ENCODE results near the gene ERBB2.
A peak's percentile ranks its signal among the peaks of the same experiment; 100 is the strongest.
"Not testable (repeated sequence)": the region's sequence is repeated elsewhere in the genome, so short reads cannot be mapped to it uniquely, and the experiment has no call there.

ERBB2 gene

DNA sequence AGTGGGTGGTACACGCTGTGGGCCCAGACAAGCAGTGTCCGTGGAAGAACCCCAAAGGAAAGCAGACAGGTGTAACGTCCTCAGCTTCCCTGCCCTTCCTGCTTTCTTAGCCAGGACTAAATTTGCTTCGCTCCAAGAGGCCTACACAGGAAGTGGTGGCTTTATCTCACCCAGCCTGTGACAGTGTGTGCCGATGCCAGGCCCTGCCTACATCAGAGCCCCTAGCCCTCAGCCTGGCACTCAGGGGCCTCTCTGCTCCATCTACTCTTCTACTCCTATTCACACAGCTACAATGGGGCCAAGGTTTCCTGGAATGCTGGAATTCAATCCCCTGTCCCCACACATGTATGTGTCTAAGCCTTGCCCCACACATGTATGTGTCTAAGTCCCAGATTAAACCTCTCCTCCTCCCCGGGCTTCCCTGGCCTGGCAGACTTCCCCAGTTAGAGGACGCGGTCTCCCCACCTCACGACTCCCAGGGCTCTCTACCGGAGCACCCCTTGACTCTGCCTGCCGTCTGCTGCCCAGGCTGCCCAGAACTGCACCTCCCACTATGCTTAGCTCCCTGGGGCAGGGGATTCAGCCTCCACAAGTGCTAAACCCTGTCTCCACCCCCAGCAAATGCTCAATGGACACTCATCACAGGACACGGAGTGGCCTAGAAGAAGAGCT, 20.2 kb upstream of the ERBB2 start:
- DNase-seq = no peak

DNA sequence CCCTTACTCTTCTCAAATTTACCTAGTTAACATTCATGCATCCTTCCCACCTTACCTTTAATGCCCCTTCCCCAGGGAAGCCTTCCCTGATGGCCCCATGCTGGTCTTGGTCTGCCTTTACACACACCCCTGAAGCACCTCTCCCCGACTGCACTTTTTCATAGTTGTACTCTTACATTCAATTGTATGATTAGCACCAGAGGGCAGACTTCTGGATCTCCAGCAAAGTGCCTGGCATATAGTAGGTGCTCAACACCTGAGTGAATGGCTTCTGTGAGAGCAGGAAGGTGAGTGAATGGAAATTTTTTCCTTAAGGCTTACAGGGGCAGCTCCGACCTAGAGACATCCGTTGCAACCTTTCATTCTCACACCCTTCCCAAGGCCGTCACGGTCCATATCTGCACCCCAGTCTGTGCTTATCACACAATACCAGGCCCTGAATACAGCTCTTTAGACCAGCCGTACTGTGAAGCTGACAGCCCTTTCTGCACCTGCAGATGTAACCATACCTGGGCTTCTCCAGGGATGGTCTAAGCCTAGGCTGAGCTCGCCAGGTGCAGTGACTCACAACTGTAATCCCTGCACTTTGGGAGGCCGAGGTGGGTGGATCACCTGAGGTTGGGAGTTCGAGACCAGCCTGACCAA, 16.4 kb upstream of the ERBB2 start:
- DNase-seq = no peak

DNA sequence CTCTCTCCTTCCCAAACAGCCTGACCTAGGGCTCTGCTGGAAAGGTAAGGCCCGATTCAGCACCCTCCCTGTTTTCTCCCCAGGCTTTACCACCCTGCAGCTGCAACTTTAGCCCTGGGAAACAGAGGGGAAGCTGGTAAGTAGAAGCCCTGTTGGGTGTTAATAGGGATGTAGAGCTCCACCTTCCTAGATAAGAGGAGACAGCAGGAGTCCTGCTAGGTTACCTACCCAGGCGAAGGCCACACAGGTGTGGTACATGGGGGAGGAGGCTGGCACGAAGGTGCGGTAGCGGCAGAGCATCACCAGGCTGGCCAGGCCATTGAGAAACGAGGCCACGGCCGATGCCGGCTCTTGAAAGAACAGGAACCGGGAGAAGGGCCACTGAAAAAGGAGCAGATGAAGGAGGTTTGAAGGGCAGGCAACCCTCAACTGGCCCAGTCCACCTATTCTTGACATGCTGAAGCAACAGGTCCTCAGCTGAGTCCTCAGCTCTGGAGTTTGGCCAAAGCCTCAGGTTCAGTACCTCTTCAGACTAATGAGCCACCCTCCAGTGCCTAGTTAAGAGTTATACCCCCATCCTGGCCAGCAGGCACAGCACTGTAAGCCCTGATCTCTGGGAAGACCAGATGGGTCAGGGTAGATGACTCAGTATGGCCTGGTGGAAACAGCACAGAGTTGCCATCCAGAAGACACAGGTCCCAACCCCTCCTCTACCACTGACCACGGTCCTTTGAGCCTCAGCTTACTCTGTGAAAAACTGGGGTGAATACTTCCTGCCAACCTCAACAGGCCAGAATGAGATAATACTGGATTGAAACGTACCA, 15.3 kb upstream of the ERBB2 start:
- no peak for DNase-seq

DNA sequence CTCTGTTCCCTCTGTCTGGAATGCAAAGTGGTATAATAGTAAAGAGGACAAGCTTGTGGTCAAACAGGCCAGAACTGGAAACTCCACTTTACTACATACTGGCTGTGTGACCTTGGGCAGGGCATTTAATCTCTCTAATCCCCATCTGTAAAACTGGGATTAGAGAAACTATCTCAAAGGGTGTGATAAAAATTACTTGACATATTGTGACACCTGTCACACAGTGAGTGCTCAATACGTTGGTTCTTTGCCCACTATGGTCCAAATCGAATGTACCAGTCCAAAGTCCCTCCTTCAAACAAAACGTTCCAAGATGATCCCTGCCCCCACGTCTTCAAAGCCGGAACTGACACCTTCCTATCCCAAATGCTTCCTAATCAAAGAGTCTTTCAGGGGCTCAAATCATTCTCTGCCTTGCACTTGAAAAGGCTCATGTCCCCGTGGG, 12.7 kb upstream of the ERBB2 start:
- no peak for DNase-seq

DNA sequence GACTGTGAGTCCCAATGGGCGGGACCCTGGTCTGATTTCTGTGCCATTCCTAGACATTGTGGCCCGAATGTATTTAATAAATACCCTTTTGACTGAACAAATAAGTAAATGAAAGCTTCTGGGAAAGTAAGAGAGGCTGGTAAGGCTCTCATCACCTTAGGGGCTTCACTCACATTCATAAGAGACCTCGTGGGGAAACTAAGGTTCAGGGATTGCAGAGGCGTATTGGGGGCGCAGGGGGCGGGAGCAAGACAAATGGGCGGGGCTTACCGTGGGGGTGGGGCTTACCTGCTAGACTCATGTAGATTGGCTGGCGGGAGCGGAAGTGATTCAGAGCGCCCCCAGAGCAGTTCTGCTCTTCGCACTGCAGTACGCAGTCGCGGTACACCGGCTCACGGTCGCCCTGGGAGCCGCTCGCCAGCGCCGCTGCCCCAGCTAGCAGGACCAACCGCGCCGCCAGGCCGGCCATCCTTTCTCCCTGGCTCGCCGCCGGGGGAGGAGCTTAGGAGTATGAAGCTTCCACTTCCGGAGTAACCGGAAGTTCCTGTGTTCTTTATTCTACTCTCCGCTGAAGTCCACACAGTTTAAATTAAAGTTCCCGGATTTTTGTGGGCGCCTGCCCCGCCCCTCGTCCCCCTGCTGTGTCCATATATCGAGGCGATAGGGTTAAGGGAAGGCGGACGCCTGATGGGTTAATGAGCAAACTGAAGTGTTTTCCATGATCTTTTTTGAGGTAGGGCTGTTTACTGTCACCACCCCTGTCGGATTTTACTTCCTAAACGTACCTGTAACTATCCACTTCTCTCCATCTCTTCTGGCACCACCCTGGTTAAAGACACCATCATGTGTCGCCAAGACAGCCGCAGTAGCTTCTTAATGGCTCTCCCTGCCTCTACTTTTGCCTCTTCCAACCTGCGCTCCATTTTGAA, 12.1 kb upstream of the ERBB2 start, which contains the start of gene PGAP3:
TSS of gene PGAP3 (minus strand) at position 512 of the 929 bp plus-strand sequence. CDS start at position 469, 43 bp downstream.
- DNase-seq = peak; percentile 89

DNA sequence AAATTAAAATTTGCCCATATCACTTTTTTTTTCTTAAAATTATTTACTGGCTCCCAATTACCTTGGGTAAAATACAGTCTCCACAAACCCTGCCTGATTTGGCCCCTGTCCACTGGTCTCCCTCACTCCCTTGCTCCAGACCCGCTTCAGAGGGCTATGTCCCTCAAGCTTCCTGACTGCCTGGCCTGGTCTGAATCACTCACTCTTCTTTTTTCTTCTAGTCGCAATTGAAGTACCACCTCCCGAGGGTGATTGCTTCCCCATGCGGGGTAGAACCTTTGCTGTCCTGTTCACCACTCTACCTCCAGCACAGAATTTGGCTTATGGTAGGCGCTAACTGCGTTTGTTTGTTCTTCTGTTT, 11.4 kb upstream of the ERBB2 start:
- DNase-seq = no peak

DNA sequence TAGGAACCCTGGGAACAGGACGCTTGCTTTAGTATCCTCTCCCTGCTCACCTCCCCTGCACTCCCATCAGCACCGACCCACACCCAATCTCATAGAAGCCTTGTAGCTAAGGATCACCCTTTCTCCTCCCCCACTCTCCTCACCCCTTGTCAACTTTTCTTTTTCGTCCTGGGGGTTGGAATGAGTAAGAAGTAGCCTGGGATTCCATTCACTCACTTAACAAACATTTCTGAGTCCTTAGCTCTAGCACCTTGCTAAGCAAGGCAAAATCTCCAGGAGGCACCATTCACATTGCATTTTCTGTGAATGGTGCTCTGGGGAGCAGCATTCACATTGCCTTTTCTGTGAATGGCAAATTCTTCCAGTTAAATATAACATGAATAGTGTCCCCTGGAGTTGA, 10.9 kb upstream of the ERBB2 start:
- DNase-seq = no peak

DNA sequence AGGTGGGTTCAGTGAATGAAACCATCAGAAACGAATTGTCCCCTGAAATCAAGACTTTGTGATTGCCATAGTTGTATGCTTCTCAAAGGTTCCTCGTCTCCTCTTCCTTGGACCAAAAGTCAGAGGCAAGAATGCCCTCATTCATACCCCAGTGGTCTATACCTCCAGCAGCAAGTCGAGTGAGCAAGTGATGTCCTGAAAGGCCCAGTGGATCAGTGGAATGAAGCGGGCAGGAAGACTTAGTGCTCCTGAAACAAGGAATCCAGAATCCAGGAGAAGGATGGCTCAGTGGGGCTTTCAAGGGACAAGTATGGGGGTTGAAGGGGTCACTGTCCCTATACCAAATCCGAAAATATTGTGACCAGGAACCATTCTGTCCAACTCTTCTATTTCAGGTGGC, 5.3 kb upstream of the ERBB2 start:
- DNase-seq = no peak

DNA sequence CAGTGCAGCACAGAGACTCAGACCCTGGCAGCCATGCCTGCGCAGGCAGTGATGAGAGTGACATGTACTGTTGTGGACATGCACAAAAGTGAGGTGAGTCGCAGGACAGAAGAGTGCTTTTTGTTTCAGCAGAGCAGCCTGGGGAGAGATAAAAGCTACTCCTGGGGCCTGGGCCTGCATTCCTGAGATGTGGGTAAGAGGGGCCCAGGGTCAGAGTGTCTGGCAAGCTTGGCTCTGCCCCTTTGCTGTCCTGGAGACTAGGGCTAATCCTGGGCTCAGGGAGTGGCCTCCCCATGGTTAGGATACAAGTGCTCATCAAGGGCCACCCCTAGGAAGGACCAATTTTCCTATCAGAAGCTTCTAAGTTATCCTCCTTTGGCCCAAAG, 4.8 kb upstream of the ERBB2 start:
- DNase-seq = no peak

DNA sequence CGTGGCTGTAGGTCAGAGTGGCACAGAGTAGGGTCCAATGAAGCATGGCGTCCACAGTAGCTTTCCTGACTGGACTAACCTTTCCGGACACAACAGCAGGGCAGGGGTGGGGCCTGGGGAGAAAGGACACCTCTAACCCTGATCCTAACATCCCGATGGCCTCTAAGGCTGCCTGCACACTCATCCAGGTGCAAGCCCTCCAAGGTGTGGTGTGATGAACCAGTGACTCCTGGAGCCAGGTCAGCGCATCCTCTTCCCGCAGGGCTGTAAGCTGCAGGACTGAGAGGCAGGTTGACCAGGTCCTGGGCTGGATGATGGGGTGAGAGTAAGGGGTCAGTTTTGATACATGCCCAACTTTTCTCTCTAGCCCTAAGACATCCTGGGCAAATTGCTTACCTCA, 3.1 kb upstream of the ERBB2 start:
- DNase-seq = no peak

DNA sequence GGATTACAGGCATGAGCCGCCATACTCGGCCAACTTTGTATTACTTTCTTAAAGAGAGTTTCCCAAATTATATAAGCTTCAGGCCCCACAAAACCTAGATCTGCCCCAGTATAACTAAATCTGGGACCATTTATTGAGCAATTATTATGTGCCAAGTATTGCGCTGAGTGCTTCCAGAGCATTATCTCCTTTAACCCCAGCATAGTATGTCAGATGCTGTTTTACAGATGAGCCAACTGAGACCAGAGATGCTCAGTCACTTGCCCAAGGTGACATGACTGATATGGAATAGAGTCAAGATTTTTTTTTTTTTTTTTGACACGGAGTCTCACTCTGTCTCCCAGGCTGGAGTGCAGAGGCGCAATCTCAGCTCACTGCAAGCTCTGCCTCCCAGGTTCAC, 1.9 kb upstream of the ERBB2 start:
- DNase-seq = no peak

DNA sequence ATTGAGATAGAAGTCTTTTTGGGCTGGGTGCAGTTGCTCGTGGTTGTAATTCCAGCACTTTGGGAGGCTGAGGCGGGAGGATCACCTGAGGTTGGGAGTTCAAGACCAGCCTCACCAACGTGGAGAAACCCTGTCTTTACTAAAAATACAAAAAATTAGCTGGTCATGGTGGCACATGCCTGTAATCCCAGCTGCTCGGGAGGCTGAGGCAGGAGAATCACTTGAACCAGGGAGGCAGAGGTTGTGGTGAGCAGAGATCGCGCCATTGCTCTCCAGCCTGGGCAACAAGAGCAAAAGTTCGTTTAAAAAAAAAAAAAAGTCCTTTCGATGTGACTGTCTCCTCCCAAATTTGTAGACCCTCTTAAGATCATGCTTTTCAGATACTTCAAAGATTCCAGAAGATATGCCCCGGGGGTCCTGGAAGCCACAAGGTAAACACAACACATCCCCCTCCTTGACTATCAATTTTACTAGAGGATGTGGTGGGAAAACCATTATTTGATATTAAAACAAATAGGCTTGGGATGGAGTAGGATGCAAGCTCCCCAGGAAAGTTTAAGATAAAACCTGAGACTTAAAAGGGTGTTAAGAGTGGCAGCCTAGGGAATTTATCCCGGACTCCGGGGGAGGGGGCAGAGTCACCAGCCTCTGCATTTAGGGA, 577 bp upstream of the ERBB2 start:
- DNase-seq = not testable (repeated sequence)

DNA sequence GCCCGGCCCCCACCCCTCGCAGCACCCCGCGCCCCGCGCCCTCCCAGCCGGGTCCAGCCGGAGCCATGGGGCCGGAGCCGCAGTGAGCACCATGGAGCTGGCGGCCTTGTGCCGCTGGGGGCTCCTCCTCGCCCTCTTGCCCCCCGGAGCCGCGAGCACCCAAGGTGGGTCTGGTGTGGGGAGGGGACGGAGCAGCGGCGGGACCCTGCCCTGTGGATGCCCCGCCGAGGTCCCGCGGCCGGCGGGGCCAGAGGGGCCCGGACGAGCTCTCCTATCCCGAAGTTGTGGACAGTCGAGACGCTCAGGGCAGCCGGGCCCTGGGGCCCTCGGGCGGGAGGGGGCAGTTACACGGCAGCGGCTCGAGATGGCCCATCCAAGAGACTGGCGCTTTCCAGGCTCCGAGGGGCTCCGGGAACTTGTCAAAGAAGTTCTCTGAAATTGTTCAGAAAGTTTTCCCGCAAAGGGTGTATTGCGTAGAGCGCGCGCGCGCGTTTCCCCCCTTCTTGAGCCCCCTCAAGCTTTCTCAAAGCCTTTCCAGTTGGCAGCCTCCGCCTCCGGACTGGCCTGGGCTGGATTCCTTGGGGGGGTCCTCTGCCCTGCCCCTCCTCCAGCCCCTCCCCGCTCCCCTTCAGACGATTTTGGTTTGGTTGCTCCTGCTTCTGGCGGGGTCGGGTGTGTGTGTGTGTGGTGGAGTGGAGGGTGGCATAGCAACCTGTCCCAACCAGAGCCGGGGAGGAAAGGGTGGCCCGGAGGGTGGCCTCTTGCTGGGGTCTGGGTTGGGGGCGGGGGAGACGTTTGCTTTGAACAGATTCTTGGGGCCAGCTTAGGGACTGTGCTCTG, 504 bp downstream of the ERBB2 start:
- no peak for DNase-seq

DNA sequence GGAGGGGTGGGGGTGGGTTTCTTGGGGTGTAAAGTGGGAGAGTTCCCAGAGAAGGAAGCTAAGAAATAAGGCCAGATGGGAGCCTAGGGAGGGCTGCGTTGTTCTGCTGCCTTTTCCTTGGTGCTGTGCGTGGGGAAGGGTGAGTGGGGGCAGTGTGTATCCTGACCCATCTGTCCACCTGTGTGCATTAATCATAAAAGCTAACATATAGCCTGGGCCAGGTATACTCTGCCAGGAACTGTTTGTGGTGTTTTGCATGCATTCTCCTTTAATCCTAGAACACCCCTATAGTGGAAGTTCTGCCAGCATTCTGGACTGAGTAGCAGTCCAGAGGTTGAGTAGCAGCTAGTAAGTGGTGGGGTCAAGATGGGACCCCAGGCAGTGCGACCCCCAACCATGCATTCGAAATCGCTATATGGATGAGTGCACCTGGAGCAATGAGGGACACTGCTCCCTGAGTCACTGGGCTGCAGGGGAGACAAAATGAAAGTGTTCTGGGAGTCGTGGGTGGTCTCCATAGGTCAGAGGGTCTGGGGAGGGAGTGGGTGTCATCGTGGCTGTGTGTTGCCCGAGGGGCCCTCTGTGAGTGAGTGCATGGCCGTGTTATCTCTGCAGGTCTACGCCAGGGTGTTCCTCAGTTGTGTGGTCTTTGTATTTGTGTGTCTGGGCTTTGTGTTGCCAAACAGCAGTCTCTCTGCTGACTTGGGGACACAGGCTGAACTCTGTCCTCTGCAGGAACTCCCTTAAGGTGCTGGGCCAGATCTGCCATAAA, 1.3 kb downstream of the ERBB2 start:
- DNase-seq = no peak

DNA sequence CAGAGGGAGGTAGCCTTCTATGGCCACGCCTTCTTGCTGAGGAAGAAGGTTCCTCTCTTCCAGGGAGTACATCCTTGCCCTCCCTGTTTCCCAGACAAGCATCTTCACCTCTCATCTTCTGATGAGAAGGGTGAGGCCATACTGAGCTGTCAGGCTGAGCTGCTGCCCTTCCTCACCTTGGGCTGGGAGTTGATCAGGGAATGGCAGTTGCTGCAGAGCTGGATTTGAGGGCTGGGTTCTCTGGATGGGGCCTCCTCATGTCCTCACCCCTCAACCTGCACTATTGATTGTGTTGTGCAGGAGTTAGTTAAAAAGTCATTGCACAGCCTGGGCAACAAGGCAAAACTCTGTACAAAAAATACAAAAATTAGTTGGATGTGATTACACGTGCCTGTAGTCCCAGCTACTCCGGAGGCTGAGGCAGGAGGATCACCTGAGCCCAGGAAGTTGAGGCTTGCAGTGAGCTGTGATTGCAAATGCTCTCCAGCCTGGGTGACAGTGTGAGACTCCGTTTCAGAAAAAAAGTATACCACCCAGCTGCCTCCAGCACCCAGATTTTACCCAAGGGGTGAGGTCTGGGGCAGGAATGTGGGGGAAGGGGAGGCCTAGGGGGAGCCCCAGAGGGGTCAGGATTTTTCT, 2.0 kb downstream of the ERBB2 start:
- no peak for DNase-seq

DNA sequence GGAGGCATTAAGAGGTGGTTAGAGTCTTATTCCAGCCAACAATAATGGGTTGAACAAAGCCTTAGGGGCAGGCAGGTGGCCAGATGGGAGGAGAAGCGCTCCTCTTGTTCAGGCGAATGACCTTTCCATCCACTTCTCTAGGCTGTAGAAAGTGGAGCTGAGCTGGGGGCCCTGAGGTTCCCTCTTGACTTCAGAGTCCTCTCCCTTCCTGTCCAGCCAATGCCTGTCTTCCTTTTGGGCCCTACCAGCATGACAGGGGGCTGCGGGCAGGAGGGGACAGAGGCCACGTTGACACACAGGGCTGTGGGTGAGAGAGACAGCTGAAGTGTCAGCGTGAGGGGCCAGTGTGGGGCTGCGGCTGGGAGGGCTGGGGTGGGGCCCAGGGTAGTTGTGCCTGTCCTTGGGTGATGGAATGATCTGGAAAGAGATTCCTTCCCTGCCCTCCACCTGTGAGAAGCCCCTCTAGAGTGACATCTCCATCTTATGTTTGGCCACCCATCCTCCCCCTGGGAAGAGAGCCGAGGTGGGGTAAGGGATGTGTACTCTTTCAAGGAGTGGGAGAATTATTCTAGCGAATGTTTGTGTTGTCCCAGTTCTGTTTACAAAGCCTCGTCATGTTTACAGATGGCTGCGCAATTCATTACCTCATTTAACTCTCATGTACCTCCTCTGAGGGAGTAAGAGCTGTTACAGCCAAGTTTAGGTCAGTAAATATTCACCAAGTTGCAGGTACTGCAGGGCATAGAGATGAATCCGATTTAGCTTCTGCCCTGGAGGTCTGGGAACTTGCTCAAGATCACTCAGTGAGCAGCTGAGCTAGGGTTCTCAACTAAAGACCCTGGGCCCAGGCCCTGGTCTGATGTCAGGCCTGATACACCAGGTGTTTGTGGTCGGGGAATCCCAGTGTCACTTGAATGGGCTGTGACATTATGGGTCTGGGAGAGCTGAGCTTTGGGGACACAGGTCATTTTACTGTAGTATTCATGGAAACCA, 3.3 kb downstream of the ERBB2 start:
- no peak for DNase-seq

DNA sequence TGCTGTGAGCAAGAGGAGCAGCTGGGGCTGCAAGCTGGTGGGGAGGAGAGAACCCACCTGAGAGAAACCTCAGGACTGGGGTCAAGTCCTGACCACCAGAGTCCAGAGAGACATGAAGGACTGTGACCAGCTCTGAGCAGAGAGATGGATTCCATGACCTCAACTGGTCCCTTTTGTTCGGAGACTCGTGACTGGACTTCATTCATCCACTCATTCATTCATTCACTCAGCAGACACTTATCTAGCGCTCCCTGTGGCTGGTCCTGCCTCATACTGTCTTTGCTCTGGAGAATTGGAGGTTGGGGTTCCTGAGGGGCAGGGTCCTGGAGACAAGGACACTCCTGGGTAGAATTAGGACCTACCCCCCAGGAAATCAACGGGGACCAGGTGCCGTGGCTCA, 4.0 kb downstream of the ERBB2 start:
- DNase-seq = no peak

DNA sequence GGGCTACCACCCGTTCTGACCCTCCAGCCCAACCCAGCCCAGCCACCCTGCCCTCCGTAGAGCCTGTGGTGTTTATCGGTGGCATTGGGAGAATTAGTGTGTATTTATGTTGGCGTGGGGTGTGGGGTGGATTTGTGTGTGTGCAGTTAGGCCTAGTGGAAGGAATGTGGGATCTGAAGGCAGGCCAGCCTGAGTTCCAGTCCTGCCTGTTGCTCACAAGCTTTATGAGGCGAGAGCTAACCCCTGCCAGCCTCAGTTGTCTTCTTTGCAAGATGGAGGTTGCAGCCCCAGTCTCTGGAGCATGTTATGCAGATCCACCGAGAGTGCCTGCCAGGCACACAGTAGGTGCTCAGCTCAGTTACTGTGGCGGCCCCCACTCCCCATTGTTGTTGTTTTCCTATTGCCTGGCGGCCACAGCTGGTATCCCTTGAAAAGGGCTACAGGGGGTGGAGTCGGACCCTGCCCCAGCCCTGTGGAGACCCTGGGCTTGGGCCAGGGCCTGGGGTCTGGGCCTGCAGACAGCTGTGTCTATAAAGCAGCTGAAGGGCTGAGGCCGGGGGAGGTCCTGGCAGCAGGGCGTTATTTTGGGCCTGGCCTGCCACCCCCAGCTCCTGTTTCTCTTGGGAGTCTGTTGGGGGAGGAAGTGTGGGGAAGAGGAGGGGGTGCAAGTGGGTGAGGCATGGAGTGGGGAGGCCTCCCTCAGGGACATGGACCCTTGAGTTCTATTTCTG, 5.1 kb downstream of the ERBB2 start:
- DNase-seq = no peak

Data from NCI-H1105 treated with DMSO at 0.1 percent for 48 hours (cell line).